Measurements from ENCODE around the gene GSTA2.

DNA sequence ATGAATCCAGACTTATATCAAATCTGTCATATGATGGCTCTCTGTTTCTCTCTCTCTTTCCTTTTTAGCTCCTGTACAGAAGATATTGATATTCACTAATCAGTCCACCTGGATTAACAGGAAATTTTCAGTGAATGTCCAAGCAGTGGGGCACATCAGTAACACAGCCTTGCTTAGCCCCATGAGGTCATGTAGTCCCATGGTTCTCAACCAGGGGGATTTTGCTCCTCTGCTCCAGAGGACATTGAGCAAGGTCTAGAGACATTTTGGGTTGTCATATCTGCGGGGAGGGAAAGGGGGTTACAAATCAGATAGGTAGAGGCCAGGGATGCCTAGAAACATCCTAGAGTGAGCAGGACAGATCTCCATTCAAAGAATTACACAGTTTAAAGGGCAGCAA, 39.5 kb upstream of the GSTA2 start:
- TF ChIP-seq ZZZ3 (CRISPR knock-in tag; IDR thresholded peaks at IDR 0.05; ENCODE audit: borderline replicate concordance) (no peak), ATF7 (IDR thresholded peaks at IDR 0.05) (no peak), ATF7 (CRISPR knock-in tag; IDR thresholded peaks at IDR 0.05) (no peak)
- TF ChIP-seq, protein P1, sequence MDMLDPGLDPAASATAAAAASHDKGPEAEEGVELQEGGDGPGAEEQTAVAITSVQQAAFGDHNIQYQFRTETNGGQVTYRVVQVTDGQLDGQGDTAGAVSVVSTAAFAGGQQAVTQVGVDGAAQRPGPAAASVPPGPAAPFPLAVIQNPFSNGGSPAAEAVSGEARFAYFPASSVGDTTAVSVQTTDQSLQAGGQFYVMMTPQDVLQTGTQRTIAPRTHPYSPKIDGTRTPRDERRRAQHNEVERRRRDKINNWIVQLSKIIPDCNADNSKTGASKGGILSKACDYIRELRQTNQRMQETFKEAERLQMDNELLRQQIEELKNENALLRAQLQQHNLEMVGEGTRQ (IDR thresholded peaks at IDR 0.05; ENCODE audit: low read depth, low read length): no peak
- TF ChIP-seq, protein P1 (CRISPR knock-in tag; IDR thresholded peaks at IDR 0.05; ENCODE audit: borderline replicate concordance): no peak
